Stimulated activated CD4-positive, alpha-beta T cell treated with anti-CD3 and anti-CD28 coated beads, TNF-alpha, amount 100 ng/mL, for 48 hours (primary cell): ENCODE results near the gene SERPINE3.

ENCODE experiments used
- DNase-seq, 3 donors: peaks; one replicate each; pipeline ENCODE4 v3.0.0-alpha.2; 2020; ENCODE audit warnings: low read depth in 3 of 3

Gene SERPINE3

GRCh38 chr13:51339354-51339753, at the start of gene SERPINE3:
TSS of gene SERPINE3 (plus strand) at chr13:51339691. CDS start at chr13:51341092, 1,401 bp downstream.
- DNase-seq = no peak

GRCh38 chr13:51291341-51291740, 48.1 kb upstream of the SERPINE3 start:
- DNase-seq = no peak

GRCh38 chr13:51292000-51292565, 47.4 kb upstream of the SERPINE3 start:
- DNase-seq = no peak

- no peak for DNase-seq
These were observed 41.9 kb upstream of the SERPINE3 start for GRCh38 chr13:51297556-51297955.

GRCh38 chr13:51298812-51299211, 40.7 kb upstream of the SERPINE3 start:
- no peak for DNase-seq

- no peak for DNase-seq
These were observed 36.4 kb upstream of the SERPINE3 start for GRCh38 chr13:51303063-51303552.

- no peak for DNase-seq
These were observed 35.6 kb upstream of the SERPINE3 start for GRCh38 chr13:51303882-51304281.

GRCh38 chr13:51305271-51305967, 34.1 kb upstream of the SERPINE3 start:
- DNase-seq = no peak

- DNase-seq = no peak
These were observed 30.7 kb upstream of the SERPINE3 start for GRCh38 chr13:51308781-51309180.

- DNase-seq = no peak
These were observed 28.3 kb upstream of the SERPINE3 start for GRCh38 chr13:51311231-51311630.

GRCh38 chr13:51311957-51312520, 27.5 kb upstream of the SERPINE3 start:
- DNase-seq = no peak

- DNase-seq = no peak
These were observed 25.9 kb upstream of the SERPINE3 start for GRCh38 chr13:51313619-51314018.

- DNase-seq = no peak
These were observed 22.2 kb upstream of the SERPINE3 start for GRCh38 chr13:51317262-51317661.

- DNase-seq = no peak
These were observed 21.5 kb upstream of the SERPINE3 start for GRCh38 chr13:51318015-51318414.

- DNase-seq = no peak
These were observed 20.6 kb upstream of the SERPINE3 start for GRCh38 chr13:51318876-51319275.

- no peak for DNase-seq
These were observed 17.7 kb upstream of the SERPINE3 start for GRCh38 chr13:51321836-51322235.

- no peak for DNase-seq
These were observed 16.7 kb upstream of the SERPINE3 start for GRCh38 chr13:51322826-51323225.

GRCh38 chr13:51323824-51324511, 15.5 kb upstream of the SERPINE3 start:
- DNase-seq = no peak

GRCh38 chr13:51324714-51325420, 14.6 kb upstream of the SERPINE3 start:
- DNase-seq = no peak

- DNase-seq = no peak
These were observed 13.7 kb upstream of the SERPINE3 start for GRCh38 chr13:51325837-51326236.

GRCh38 chr13:51326777-51327176, 12.7 kb upstream of the SERPINE3 start:
- no peak for DNase-seq

- no peak for DNase-seq
These were observed 11.5 kb upstream of the SERPINE3 start for GRCh38 chr13:51327961-51328360.
